Fibroblast of skin of left quadriceps (primary cell): ENCODE measurements around the gene ACOT11.
"Not testable (repeated sequence)": the region's sequence is repeated elsewhere in the genome, so short reads cannot be mapped to it uniquely, and the experiment has no call there.

Experiments
- DNase-seq, 2 experiments: peaks; one replicate each; pipeline ENCODE4 v3.0.0-alpha.2; 2013; ENCODE audit warnings: low read depth in 2 of 2

Gene ACOT11

DNA sequence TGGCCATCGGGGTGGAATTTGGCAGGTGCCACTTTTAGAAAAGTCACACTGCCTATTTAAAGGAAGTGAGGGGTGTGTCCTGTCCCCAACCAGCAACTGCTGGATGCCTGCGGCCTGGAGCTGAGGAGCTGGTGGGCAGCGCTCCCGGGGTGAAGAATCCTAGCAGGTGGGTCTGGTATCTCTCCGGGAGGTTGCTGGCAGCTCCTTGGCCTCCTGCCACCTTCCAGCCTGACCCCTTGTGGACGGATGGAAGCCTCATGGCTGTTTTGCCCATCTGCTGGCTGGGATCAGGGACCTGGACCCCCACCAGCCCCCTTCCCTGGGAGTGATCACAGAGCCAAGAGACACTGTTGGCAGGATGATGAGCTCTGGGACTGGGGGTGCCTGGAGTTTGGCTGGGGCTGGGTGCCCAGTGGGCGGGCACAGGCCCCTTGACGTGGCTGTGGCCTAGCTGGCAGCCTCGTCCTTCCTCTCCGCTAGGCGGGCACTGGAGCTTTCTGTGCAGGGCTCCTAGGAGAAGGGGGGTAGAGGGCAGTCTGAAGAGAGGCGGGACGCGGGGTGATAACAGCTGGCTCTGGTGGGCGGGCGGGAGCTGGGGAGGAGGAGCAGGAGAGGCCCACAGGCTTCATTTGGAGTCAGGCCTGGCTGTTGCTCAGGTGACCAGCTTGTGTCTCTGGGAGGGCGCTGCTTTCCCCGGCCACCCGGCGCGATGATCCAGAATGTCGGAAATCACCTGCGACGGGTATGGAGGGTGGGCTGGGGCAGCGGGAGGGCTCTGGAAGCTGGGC is at the start of gene ACOT11:
TSS of gene ACOT11 (plus strand) at position 628 of the 788 bp plus-strand sequence. CDS start at position 710, 82 bp downstream.
- DNase-seq: no peak

- peak in 1 of 2 experiments; percentile 20 for DNase-seq
Measured at GRCh38 chr1:54498383-54499096, 49.5 kb upstream of the ACOT11 start.

GRCh38 chr1:54499097-54499359 is 49.0 kb upstream of the ACOT11 start:
- no peak for DNase-seq

- DNase-seq: peak in 1 of 2 experiments; percentile 32
Measured at GRCh38 chr1:54499360-54500106, 48.5 kb upstream of the ACOT11 start.

- DNase-seq: no peak
Measured at GRCh38 chr1:54500107-54500431, 48.0 kb upstream of the ACOT11 start.

DNA sequence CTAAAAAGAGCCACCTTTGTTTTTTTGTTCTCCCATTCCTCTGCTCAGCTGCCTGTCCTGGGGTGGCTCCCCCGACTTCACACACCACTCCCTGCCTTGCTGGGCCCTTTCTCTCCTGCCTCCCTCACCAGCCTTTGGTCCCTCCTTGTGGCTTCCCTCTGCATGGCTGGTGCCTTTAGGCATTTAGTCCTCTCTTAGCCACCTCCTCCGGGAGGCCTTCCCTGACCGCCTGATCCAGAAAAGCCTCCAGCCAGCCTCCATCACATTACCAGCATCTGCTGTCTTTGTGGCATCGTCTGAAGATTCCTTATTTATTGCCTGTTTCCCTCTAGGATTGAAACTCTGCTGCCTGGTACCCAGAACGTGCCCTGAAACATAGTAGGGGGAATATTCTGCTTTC is 46.2 kb upstream of the ACOT11 start:
- DNase-seq: no peak

DNA sequence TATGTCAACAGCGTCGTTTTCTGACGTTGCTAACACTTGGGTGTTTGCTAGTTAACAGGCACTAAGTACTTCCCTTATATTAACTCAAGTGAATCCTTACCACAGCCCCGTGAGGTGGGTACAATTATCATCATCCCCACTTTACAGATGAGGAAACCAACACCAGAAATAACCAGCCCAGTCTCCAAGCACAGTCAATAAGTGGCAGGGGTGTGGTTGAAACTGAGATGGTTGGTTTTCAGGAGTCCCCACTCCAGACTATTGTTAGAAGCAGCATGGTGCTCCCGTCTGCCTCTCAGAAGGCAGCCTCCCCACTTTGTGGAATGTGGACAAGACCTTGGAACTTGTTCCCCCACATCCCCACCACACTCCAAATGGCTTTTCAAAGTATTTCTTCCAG is 45.7 kb upstream of the ACOT11 start:
- no peak for DNase-seq

GRCh38 chr1:54506594-54506993 is 41.4 kb upstream of the ACOT11 start:
- DNase-seq: no peak

- DNase-seq: no peak
Measured at GRCh38 chr1:54507033-54507870, 40.8 kb upstream of the ACOT11 start.

DNA sequence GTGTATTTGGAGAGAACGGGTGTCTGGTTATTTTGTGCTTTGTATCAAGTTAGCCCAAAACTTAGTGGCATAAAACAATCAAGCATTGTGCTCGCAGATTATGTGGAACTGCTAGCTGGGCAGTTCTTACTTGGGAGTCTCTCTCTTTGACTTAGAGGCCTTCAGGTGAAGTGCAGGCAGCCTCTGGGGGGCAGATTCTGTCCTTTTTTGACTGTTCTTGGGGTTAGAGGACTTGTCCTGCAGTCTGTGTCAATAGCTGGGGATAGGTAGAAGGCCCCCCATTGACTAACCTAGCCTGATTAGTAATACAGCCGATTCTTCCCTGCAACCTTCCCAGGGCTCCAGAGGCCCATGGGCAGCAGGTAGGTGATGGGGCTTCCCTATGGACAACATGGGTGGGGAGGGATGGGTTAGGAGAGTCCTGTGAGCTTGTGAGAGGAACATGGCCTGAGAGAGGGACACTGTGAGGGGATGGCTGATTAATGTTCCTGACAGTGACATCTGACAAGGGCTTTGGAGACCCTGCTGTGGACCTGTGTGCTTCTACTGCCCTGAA is 37.2 kb upstream of the ACOT11 start:
- no peak for DNase-seq

DNA sequence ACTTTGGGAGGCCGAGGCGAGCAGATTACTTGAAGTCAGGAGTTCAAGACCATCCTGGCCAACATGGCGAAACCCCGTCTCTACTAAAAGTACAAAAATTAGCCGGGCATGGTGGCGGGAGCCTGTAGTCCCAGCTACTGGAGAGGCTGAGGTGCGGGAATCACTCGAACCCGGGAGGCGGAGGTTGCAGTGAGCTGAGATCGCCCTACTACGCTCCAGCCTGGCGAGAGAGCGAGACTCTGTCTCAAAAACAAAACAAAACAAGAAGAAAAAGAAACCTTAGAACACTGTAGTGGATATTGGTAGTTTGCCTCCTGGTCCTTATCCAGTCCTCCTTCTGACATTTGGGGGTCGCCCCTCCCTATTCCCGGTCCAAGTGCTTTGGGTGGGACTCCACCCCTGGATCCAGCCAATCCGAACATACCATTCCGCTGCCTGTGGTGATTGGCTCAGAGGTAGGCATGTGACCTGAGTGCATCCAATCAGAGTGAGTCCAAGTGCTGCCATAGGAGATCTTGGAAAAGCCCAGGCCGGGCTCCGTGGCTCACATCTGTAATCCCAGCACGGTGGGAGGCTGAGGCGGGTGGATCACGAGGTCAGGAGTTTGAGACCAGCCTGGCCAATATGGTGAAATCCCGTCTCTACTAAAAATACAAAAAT is 34.0 kb upstream of the ACOT11 start:
- DNase-seq: not testable (repeated sequence)

- DNase-seq: no peak
Measured at GRCh38 chr1:54516249-54516920, 31.6 kb upstream of the ACOT11 start.

DNA sequence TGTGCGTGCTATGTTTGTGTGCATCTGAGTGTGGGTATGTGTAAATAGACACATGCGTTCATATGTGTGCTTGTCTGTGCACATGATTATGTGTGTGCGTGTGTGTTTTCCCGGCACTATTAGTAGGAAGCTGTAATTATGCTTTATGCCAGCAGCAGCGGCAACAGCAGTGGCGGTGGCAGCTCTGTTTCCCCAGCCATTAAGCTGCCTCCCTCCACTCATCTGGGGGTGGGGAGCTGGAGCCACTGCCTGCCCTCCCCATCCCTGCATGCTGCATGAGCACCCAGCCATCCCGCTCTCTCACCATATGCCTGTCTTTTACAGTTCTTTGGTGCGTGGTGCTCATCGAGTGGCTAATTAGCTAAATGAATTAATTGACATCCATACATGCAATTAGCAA is 30.5 kb upstream of the ACOT11 start:
- no peak for DNase-seq

DNA sequence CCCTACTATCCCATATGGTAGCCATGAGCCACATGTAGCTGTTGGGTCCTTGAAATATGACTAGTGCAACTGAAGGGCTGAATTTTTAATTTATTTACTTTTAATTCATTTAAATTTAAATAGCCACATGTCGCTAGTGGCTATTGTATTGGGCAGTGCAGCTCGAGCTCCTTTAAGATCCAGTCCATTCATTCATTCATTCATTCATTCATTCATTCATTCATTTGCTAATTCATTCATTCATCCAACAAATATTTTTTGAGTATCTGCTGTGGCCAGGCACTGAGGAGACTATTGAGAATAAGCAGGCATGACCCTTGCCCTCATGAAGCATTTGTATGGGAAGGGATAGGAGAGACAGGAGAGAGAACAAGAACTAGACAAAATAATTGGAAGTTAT is 29.5 kb upstream of the ACOT11 start:
- no peak for DNase-seq

- DNase-seq: no peak
Measured at GRCh38 chr1:54519709-54520108, 28.3 kb upstream of the ACOT11 start.

DNA sequence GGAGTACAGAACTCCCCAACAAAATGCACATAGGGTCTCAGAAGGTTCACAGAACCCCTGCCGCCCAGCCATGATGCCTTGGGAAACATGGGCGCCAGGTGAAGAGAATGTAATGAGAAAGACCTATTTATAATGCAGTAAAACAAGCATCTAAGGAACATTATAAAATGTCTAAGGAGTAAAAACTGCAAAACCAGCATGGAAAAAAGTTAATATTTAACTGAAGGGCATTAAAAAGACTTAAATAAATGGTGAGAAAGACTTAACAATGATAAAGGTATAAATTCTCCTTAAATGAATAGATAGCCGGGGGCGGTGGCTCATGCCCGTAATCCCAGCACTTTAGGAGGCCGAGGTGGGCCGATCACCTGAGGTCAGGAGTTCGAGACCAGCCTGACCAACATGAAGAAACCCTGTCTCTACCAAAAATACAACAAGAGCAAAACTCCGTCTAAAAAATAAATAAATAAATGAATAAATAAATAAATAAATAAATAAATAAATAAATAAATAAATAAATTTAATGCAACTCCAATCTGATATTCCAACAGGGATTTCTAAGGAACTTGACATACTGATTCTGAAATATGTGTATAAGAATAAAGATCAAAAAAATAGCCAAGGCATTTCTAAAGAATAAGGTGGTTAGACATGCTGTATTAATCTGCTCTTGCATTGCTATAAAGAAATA is 27.3 kb upstream of the ACOT11 start:
- no peak for DNase-seq

DNA sequence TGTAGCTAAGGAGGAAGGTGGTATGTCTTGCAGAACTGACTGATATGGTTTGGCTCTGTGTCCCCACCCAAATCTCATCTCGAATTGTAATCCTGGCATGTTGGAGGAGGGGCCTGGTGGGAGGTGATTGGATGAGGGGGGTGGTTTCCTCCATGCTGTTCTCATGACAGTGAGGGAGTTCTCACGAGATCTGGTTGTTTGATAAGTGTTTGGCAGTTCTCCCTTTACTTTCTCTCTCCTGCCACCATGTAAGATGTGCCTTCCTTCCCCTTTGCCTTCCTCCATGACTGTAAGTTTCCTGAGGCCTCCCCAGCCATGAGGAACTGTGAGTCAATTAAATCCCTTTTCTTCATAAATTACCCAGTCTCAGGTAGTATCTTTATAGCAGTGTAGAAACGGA is 21.5 kb upstream of the ACOT11 start:
- not testable (repeated sequence) for DNase-seq

DNA sequence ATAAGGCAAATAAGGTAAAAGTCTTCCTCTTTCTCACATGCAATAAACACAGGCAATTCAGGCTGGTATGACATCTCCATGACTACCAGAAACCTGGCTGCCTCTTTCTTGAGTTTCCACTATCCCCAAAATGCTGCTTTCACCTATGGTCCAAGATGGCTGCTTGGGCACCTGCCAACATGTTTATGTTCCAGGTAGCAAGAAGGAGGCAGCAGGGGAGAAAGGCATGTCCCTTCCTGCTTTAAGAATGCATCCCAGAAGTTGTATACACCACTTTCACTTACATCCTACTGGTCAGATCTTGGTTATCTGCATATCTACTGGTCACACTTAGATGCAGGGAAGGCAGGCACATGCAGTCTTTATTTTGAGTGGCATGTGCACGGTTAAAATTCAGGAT is 19.4 kb upstream of the ACOT11 start:
- no peak for DNase-seq

DNA sequence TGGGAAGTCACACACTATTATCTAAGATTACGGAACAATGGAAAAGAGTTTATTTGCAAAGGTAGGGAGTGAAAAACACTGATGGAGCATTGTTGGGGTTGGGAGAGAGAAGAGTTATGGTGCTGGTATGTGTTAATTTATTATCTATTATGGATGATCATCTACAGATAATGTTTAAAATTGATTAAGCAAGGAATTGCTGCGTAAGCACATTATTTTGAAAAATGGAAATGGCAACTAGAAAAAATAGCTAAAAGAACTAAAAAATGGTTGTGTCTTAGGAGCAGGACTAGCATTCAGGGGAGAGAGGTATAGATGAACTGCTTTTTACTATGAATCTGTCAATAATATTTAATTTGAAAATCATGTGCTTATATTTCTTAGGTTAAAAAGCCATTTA is 16.0 kb upstream of the ACOT11 start:
- DNase-seq: no peak

DNA sequence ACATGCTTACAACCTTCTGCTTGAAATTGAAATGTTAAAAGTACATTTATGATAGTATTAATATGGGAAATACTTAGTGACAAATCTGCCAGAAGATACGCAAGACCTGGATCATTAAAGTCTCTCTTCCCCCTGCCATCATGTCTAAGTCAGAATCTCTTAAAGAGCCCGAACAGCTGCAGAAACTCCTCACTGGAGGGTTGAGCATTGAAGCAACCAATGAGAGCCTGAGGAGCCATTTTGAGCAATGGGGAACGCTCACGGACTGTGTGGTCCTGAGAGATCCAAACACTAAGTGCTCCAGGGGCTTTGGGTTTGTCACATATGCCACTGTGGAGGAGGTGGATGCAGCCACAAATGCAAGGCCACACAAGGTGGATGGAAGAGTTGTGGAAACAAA is 11.4 kb upstream of the ACOT11 start:
- DNase-seq: not testable (repeated sequence)
